ENCODE results near the gene FAM83G.

Gene FAM83G

GRCh38 chr17:19005137-19005773 lies 691 bp upstream of the FAM83G start:
- no peak for DNase-seq

- peak; percentile 23 for DNase-seq
These were observed 782 bp downstream of the FAM83G start for GRCh38 chr17:19003543-19004420.

GRCh38 chr17:19002805-19003542 lies 1.6 kb downstream of the FAM83G start:
- DNase-seq = no peak

- no peak for DNase-seq
These were observed 2.5 kb downstream of the FAM83G start for GRCh38 chr17:19001907-19002590.

- DNase-seq = no peak
These were observed 3.8 kb downstream of the FAM83G start for GRCh38 chr17:19000531-19001325.

- DNase-seq = no peak
These were observed 4.7 kb downstream of the FAM83G start for GRCh38 chr17:18999911-19000310.

- DNase-seq = no peak
These were observed 5.2 kb downstream of the FAM83G start for GRCh38 chr17:18999394-18999793.

- no peak for DNase-seq
These were observed 6.8 kb downstream of the FAM83G start for GRCh38 chr17:18997650-18998196.

GRCh38 chr17:18996458-18996857 lies 8.1 kb downstream of the FAM83G start:
- no peak for DNase-seq

GRCh38 chr17:18995220-18995619 lies 9.3 kb downstream of the FAM83G start:
- no peak for DNase-seq

- no peak for DNase-seq
These were observed 9.9 kb downstream of the FAM83G start for GRCh38 chr17:18994631-18995030.

GRCh38 chr17:18993905-18994526 lies 10.5 kb downstream of the FAM83G start:
- DNase-seq = no peak

GRCh38 chr17:18992454-18993130 lies 12.0 kb downstream of the FAM83G start:
- DNase-seq = peak; percentile 67

- DNase-seq = no peak
These were observed 12.8 kb downstream of the FAM83G start for GRCh38 chr17:18991531-18992315.

- no peak for DNase-seq
These were observed 14.2 kb downstream of the FAM83G start for GRCh38 chr17:18990331-18990730.

- DNase-seq = no peak
These were observed 15.9 kb downstream of the FAM83G start for GRCh38 chr17:18988546-18989173.

- no peak for DNase-seq
These were observed 16.6 kb downstream of the FAM83G start for GRCh38 chr17:18987862-18988545.

- DNase-seq = no peak
These were observed 17.3 kb downstream of the FAM83G start for GRCh38 chr17:18987230-18987610.
